AG04450 (cell line): ENCODE data around the gene SPRY4. TPM values are rescaled to one million over a fixed set of nuclear protein-coding genes. Genes with fewer than 3 reads are reported as not detected.

ENCODE experiments used
- CTCF ChIA-PET: fragments of 300-600, 350-600 bp; formaldehyde crosslinking; extraction: SDS; loops from one replicate; lab custom pipeline; 2022; ENCODE audit warnings: antibody characterized with exemption, inconsistent platforms; lab: Charles Lee
- POLR2A ChIA-PET: fragments of 350-600 bp; formaldehyde crosslinking; extraction: SDS; loops from one replicate; lab custom pipeline; 2021; ENCODE audit warnings: antibody characterized with exemption, inconsistent platforms; lab: Yijun Ruan, JAX
- DNase-seq: peaks from one replicate; pipeline ENCODE4 v3.0.0-alpha.2; 2011; ENCODE audit warnings: low read depth, low spot score
- H3K27ac ChIP-seq: one replicate; pipeline ENCODE4 v1.5.1; 2012; ENCODE audit warnings: low read depth, low read length, control low read depth
- H3K27me3 ChIP-seq: one replicate; pipeline ENCODE4 v1.6.0; 2012; ENCODE audit warnings: low read length; ENCODE audit not compliant: control insufficient read depth, insufficient read depth
- H3K4me3 ChIP-seq: 2 replicates; pipeline ENCODE4 v1.5.1; 2011; ENCODE audit warnings: mild to moderate bottlenecking, low read depth, low read length, control low read depth
- H3K9me3 ChIP-seq: 2 replicates; pipeline ENCODE4 v1.5.1; 2012; ENCODE audit warnings: low read length; ENCODE audit not compliant: control insufficient read depth, insufficient read depth
- CTCF ChIP-seq: IDR thresholded peaks from 2 replicates; pipeline ENCODE4 v1.5.1; 2011; ENCODE audit warnings: low read depth, low read length, control low read depth, inconsistent platforms
- polyA plus RNA-seq: library from polyadenylated mRNA; depleted of rRNA; stranded (reverse); fragments of >200 nt; gene quantifications from 2 replicates; pipeline ENCODE4 v1.2.3, GENCODE V29; 2011

The SPRY4 gene
- polyA plus RNA-seq, 1 experiment: 8.7 TPM

GRCh38 chr5:142324136-142324870 is 518 bp downstream of the SPRY4 start:
- Histone ChIP-seq H3K4me3 (peak overlapping the region; percentile 88), H3K27me3 (no peaks in the 10 kb centered on the region), H3K9me3 (peaks cover 3% of the 10 kb centered on the region; the same call in 1 of the 2 replicates), H3K27ac (peak overlapping the region; percentile 88)
- CTCF ChIA-PET: interaction anchor here (0.7 to 3.9 kb wide), 6 partner anchors 32 to 225 kb away, joined by 3 to 18 read pairs (median 3); no protein-coding TSS in a partner anchor
- TF ChIP-seq CTCF: peak; percentile 44
- POLR2A ChIA-PET: interaction anchor here (0.6 to 1.8 kb wide), 11 partner anchors 8 to 704 kb away, joined by 3 to 23 read pairs (median 5); no protein-coding TSS in a partner anchor
- no peak for DNase-seq

- Histone ChIP-seq H3K4me3 (peak overlapping the region; percentile 88), H3K9me3 (peaks cover 3% of the 10 kb centered on the region; the same call in 1 of the 2 replicates), H3K27me3 (no peaks in the 10 kb centered on the region), H3K27ac (peak overlapping the region; percentile 88)
- TF ChIP-seq CTCF: no peak
- DNase-seq: no peak
- ChIA-PET POLR2A (interaction anchor here (1.0 to 2.1 kb wide), 2 partner anchors 33 to 107 kb away, joined by 3 to 15 read pairs; no protein-coding TSS in a partner anchor), CTCF (interaction anchor here (0.6 to 3.9 kb wide), 8 partner anchors 13 to 226 kb away, joined by 3 to 18 read pairs (median 4); no protein-coding TSS in a partner anchor)
These were observed 1.2 kb downstream of the SPRY4 start for GRCh38 chr5:142323480-142324135.

- Histone ChIP-seq H3K4me3 (peak overlapping the region; percentile 88), H3K27ac (peak overlapping the region; percentile 88), H3K27me3 (no peaks in the 10 kb centered on the region), H3K9me3 (peaks cover 3% of the 10 kb centered on the region; the same call in 1 of the 2 replicates)
- no peak for DNase-seq
- ChIA-PET CTCF (interaction anchor here (0.6 to 3.9 kb wide), 9 partner anchors 12 to 332 kb away, joined by 3 to 18 read pairs (median 4); no protein-coding TSS in a partner anchor), POLR2A (interaction anchor here (0.6 to 2.1 kb wide), 3 partner anchors 34 to 293 kb away, joined by 3 to 15 read pairs (median 3); no protein-coding TSS in a partner anchor)
- TF ChIP-seq CTCF: no peak
These were observed 1.9 kb downstream of the SPRY4 start for GRCh38 chr5:142322747-142323479.

- Histone ChIP-seq H3K27me3 (no peaks in the 10 kb centered on the region), H3K4me3 (peak overlapping the region; percentile 88), H3K9me3 (peaks cover 3% of the 10 kb centered on the region; the same call in 1 of the 2 replicates), H3K27ac (no peak overlapping the region)
- CTCF ChIA-PET: interaction anchor here (0.7 to 3.9 kb wide), 6 partner anchors 35 to 333 kb away, joined by 3 to 18 read pairs (median 4); no protein-coding TSS in a partner anchor
- DNase-seq: no peak
- POLR2A ChIA-PET: interaction anchor here (0.6 to 2.1 kb wide), 2 partner anchors 35 to 294 kb away, joined by 3 to 15 read pairs; no protein-coding TSS in a partner anchor
- TF ChIP-seq CTCF: no peak
These were observed 2.4 kb downstream of the SPRY4 start for GRCh38 chr5:142322403-142322746.
